ENCODE data around the gene EXOC3. TPM values are rescaled to one million over a fixed set of nuclear protein-coding genes. Genes with fewer than 3 reads are reported as not detected.

Gene EXOC3
- total RNA-seq, 4 donors from 2014 or later = 46.4 to 92.7 (median 60.3) TPM

DNA sequence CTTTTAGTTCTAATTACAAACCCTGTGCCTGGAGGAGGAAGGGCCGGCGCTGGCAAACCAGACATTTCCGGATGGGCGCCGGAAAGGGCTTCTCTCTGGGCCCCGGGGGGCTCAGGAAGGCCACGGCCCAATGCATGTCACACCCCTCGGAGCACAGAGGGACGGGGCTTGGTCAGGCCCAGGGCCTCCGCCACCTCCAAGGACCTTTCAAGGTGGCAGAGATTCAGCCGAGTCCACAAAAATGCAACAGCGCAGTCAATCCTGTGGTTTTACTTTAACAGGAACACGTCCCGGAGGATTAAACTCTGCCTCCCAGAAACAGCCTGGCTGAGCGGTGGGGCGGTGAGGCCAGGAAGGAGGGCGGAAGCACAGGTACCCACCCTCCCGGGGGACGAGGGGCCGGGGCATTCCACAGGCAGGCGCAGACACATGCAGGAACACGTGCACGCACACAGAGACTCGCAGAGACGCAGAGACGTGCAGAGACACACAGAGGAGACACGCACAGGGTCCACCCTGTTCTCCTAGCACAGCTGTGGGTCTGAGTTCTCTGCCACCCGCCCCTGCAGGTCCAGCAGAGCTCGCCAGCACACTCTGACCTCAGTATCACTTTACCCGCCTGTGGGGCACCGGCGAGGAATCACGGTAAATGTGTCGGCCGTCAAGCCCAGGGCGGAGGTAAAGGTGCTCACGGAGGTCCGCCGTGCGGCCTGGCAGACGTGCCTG, 58.3 kb downstream of the EXOC3 start:
- WGBS, 2 donors (ENCODE audit: low coverage in 1 of 2) = 79% methylated on average over 3 of the region's 41 CpGs; no CpG with 5 or more reads in 1 of the 2 donors
- no peaks in the 10 kb centered on the region for H3K36me3 ChIP-seq
- no peak for ATAC-seq
- H3K27me3 ChIP-seq = peaks cover 93% of the 10 kb centered on the region
- TF ChIP-seq POLR2AphosphoS5 (IDR thresholded peaks at IDR 0.05) (no peak), POLR2A (IDR thresholded peaks at IDR 0.05) (no peak), EP300 (IDR thresholded peaks at IDR 0.05) (no peak)
- TF ChIP-seq, protein P1, sequence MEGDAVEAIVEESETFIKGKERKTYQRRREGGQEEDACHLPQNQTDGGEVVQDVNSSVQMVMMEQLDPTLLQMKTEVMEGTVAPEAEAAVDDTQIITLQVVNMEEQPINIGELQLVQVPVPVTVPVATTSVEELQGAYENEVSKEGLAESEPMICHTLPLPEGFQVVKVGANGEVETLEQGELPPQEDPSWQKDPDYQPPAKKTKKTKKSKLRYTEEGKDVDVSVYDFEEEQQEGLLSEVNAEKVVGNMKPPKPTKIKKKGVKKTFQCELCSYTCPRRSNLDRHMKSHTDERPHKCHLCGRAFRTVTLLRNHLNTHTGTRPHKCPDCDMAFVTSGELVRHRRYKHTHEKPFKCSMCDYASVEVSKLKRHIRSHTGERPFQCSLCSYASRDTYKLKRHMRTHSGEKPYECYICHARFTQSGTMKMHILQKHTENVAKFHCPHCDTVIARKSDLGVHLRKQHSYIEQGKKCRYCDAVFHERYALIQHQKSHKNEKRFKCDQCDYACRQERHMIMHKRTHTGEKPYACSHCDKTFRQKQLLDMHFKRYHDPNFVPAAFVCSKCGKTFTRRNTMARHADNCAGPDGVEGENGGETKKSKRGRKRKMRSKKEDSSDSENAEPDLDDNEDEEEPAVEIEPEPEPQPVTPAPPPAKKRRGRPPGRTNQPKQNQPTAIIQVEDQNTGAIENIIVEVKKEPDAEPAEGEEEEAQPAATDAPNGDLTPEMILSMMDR (IDR thresholded peaks at IDR 0.05) = no peak
- no peaks in the 10 kb centered on the region for H3K9me3 ChIP-seq
- no peak overlapping the region for H3K27ac ChIP-seq
- no peaks in the 10 kb centered on the region for H3K4me1 ChIP-seq
- no peak overlapping the region for H3K4me3 ChIP-seq

DNA sequence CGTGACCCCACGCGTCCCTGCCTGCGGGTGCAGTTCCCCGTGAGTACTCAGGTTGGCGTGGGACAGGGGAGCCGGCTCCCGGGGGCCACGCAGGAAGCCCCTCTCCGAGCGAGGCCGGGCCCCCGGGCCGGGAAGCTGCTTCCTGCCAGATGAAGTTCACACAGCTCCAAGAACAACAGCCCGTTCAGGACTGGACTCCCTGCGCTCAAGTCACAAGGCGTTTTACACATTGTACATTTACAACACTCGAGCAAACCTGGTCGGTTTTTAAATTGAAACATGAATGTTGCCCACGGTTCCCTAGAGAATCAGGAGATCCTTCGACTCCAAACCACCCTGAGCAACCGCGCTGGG, 58.8 kb downstream of the EXOC3 start:
- ATAC-seq = no peak
- TF ChIP-seq POLR2AphosphoS5 (IDR thresholded peaks at IDR 0.05) (no peak), POLR2A (IDR thresholded peaks at IDR 0.05) (no peak), EP300 (IDR thresholded peaks at IDR 0.05) (no peak)
- TF ChIP-seq, protein P1 (IDR thresholded peaks at IDR 0.05) = no peak
- Histone ChIP-seq H3K9me3 (no peaks in the 10 kb centered on the region), H3K36me3 (no peaks in the 10 kb centered on the region), H3K27ac (no peak overlapping the region), H3K4me1 (no peaks in the 10 kb centered on the region), H3K4me3 (no peak overlapping the region), H3K27me3 (peaks cover 93% of the 10 kb centered on the region)
- no CpG with 5 or more reads among the region's 23 CpGs for WGBS, 2 donors (ENCODE audit: low coverage in 1 of 2)

DNA sequence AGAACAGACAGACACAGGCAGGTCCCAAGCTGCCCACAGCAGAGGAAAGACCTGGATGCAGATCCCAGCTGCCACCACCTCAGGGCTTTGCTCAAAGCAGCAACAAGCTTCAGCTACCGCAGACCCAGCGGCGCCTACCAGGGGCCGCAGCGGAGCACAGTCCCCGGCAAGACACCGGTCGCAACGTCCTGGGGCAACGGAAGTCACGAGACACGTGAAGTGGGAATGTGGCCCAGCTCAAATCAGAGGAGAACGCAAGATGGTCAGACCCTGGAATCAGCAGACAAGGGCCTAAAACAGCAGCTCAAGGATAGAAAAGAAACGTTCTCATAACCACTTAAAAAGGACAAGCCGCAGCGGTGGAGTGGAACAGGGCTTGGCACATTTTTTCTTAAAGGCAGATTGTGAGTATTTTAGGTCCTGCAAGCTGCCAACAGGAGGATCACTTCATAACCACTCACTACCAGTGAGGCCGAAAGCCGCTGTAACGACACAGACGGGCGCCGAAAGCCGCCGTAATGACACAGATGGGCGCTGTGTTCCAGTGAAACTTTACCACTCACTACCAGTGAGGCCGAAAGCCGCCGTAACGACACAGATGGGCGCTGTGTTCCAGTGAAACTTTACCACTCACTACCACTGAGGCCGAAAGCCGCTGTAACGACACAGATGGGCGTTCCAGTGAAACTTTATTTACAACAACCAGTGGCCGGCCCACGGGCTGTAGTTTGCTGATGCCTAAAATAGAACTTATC, 59.5 kb downstream of the EXOC3 start:
- no peaks in the 10 kb centered on the region for H3K9me3 ChIP-seq
- WGBS, 2 donors (ENCODE audit: low coverage in 1 of 2) = 84 to 85% methylated on average over 11 to 23 of the region's 36 CpGs
- no peaks in the 10 kb centered on the region for H3K4me1 ChIP-seq
- TF ChIP-seq EP300 (IDR thresholded peaks at IDR 0.05) (no peak), POLR2AphosphoS5 (IDR thresholded peaks at IDR 0.05) (no peak), POLR2A (IDR thresholded peaks at IDR 0.05) (no peak)
- TF ChIP-seq, protein P1 (IDR thresholded peaks at IDR 0.05) = no peak
- no peak overlapping the region for H3K4me3 ChIP-seq
- no peak overlapping the region for H3K27ac ChIP-seq
- no peaks in the 10 kb centered on the region for H3K36me3 ChIP-seq
- peaks cover 86% of the 10 kb centered on the region for H3K27me3 ChIP-seq
- no peak for ATAC-seq

DNA sequence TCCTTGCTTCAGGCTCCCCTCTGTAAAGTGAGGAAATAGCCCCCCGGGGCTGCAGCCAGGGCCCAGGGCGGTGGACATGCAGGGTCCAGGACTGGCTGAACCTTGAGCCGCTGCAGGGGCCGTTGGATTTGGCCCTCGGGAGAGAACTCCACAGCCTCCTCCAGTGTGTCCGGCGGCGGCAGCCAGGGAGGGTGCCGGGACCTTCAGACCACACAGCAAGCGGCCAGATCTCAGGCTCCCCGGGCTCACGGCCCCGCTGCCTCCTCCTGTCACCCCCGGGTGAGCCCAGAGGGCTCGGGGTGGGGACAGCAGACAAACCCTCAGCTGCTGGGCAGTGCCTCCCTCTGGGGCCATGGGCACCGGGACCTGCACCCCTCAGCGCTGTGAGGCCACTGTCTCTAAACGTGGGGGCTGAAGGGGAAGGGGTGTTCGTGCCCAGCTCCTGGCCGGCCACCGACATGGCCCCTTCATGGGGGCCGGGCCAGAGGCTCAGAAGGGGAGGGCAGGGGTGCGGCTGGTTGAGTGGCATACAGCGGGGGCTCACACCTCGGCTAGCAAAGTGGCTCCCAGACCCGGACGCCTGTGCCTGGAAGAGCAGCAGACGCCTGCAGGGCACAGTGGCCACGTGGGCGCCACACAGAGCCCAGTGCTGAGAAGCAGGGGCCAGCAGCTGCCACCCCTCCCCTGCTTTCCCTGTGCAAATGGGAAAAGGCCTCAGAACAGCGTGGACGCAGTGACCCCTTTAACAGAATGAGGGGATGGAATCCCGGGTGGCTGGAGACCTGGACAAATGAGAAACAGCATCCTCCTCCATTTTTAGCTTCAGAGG, 61.6 kb downstream of the EXOC3 start:
- H3K4me3 ChIP-seq = no peak overlapping the region
- no peak overlapping the region for H3K27ac ChIP-seq
- no peaks in the 10 kb centered on the region for H3K4me1 ChIP-seq
- no peaks in the 10 kb centered on the region for H3K36me3 ChIP-seq
- WGBS, 2 donors (ENCODE audit: low coverage in 1 of 2) = 29 to 40% methylated on average over 1 to 3 of the region's 33 CpGs
- H3K9me3 ChIP-seq = no peaks in the 10 kb centered on the region
- H3K27me3 ChIP-seq = peaks cover 76% of the 10 kb centered on the region
- ATAC-seq = no peak
- TF ChIP-seq POLR2AphosphoS5 (IDR thresholded peaks at IDR 0.05) (no peak), EP300 (IDR thresholded peaks at IDR 0.05) (no peak), POLR2A (IDR thresholded peaks at IDR 0.05) (no peak)
- TF ChIP-seq, protein P1 (IDR thresholded peaks at IDR 0.05) = no peak

All from gastroesophageal sphincter (tissue), 4 donors.